GM11168 (cell line): ENCODE data around the gene ARHGAP4.

Source experiments
- in situ Hi-C: fragments of 300-500 bp; cut with MboI; formaldehyde crosslinking; loops from one replicate; pipeline ENCODE4 v1.12.0; 2022; ENCODE audit warnings: low sequenced_read_pairs; ENCODE audit not compliant: unreplicated experiment

ARHGAP4 gene

GRCh38 chrX:153964105-153964504 is 38.0 kb upstream of the ARHGAP4 start:
- in situ Hi-C loops: no loop called here

- in situ Hi-C loops: no loop called here
These were observed 37.5 kb upstream of the ARHGAP4 start for GRCh38 chrX:153963546-153963945.

GRCh38 chrX:153961292-153961691 is 35.2 kb upstream of the ARHGAP4 start:
- in situ Hi-C loops: no loop called here

- in situ Hi-C loops: no loop called here
These were observed 34.7 kb upstream of the ARHGAP4 start for GRCh38 chrX:153960786-153961185.

- in situ Hi-C loops: no loop called here
These were observed 34.0 kb upstream of the ARHGAP4 start for GRCh38 chrX:153960077-153960476.

- in situ Hi-C loops: no loop called here
These were observed 33.6 kb upstream of the ARHGAP4 start for GRCh38 chrX:153959649-153960048.

- in situ Hi-C loops: no loop called here
These were observed 32.5 kb upstream of the ARHGAP4 start for GRCh38 chrX:153958605-153959004.

GRCh38 chrX:153957224-153957623 is 31.2 kb upstream of the ARHGAP4 start:
- in situ Hi-C loops: no loop called here

GRCh38 chrX:153956044-153956907 is 30.2 kb upstream of the ARHGAP4 start:
- in situ Hi-C loops: no loop called here

- in situ Hi-C loops: no loop called here
These were observed 29.2 kb upstream of the ARHGAP4 start for GRCh38 chrX:153955228-153955732.

GRCh38 chrX:153954558-153955227 is 28.6 kb upstream of the ARHGAP4 start:
- in situ Hi-C loops: no loop called here

- in situ Hi-C loops: no loop called here
These were observed 28.0 kb upstream of the ARHGAP4 start for GRCh38 chrX:153953892-153954557.

GRCh38 chrX:153953342-153953830 is 27.3 kb upstream of the ARHGAP4 start:
- in situ Hi-C loops: no loop called here

- in situ Hi-C loops: no loop called here
These were observed 26.4 kb upstream of the ARHGAP4 start for GRCh38 chrX:153952373-153953026.

GRCh38 chrX:153951683-153952372 is 25.8 kb upstream of the ARHGAP4 start:
- in situ Hi-C loops: no loop called here

- in situ Hi-C loops: no loop called here
These were observed 24.1 kb upstream of the ARHGAP4 start for GRCh38 chrX:153950127-153950526.

GRCh38 chrX:153948847-153949805 is 23.1 kb upstream of the ARHGAP4 start:
- in situ Hi-C loops: no loop called here

GRCh38 chrX:153948002-153948466 is 22.0 kb upstream of the ARHGAP4 start:
- in situ Hi-C loops: no loop called here
